H9 (cell line): ENCODE results near the gene MOBP. TPM values are rescaled to one million over a fixed set of nuclear protein-coding genes. Genes with fewer than 3 reads are reported as not detected.

Experiments
- DNase-seq: peaks from one replicate; pipeline ENCODE4 v3.0.0-alpha.2; 2017
- H2AFZ ChIP-seq: one replicate; pipeline ENCODE4 v1.6.1; 2013; ENCODE audit warnings: mild to moderate bottlenecking, low read length, control low read depth, moderate library complexity
- H2AK5ac ChIP-seq: 2 replicates; pipeline ENCODE4 v1.6.1; 2013; ENCODE audit warnings: low read length, control low read depth, mixed read lengths; ENCODE audit not compliant: insufficient read length
- H2BK120ac ChIP-seq: one replicate; pipeline ENCODE4 v1.6.1; 2013; ENCODE audit warnings: low read depth, mild to moderate bottlenecking, low read length, control low read depth, inconsistent platforms; ENCODE audit not compliant: poor library complexity, severe bottlenecking
- H2BK12ac ChIP-seq: 2 replicates; pipeline ENCODE4 v1.6.1; 2013; ENCODE audit warnings: low read length, control low read depth, mixed read lengths, low read depth; ENCODE audit not compliant: insufficient read length
- H2BK15ac ChIP-seq: 2 replicates; pipeline ENCODE4 v1.6.1; 2013; ENCODE audit warnings: low read depth, low read length, control low read depth
- H2BK20ac ChIP-seq: one replicate; pipeline ENCODE4 v1.6.1; 2013; ENCODE audit warnings: low read depth, mild to moderate bottlenecking, low read length, control low read depth, inconsistent platforms; ENCODE audit not compliant: poor library complexity, severe bottlenecking
- H2BK5ac ChIP-seq: 2 replicates; pipeline ENCODE4 v1.6.1; 2013; ENCODE audit warnings: low read length, control low read depth, mixed read lengths; ENCODE audit not compliant: insufficient read length
- H3K14ac ChIP-seq: 2 replicates; pipeline ENCODE4 v1.6.1; 2013; ENCODE audit warnings: low read length, control low read depth; ENCODE audit not compliant: insufficient read depth
- H3K18ac ChIP-seq: 2 replicates; pipeline ENCODE4 v1.6.1; 2013; ENCODE audit warnings: low read depth, mild to moderate bottlenecking, mixed read lengths, low read length, control low read depth; ENCODE audit not compliant: insufficient read length
- H3K23ac ChIP-seq: 2 replicates; pipeline ENCODE4 v1.6.1; 2013; ENCODE audit warnings: low read length, control low read depth, mixed read lengths, low read depth; ENCODE audit not compliant: insufficient read length
- H3K23me2 ChIP-seq: 2 replicates; pipeline ENCODE4 v1.6.1; 2013; ENCODE audit warnings: low read depth, mild to moderate bottlenecking, mixed read lengths, low read length, control low read depth; ENCODE audit not compliant: insufficient read length, poor library complexity, severe bottlenecking
- H3K27ac ChIP-seq: 2 replicates; pipeline ENCODE4 v1.5.1; 2013; ENCODE audit warnings: low read length, control low read depth, mixed read lengths, low read depth; ENCODE audit not compliant: insufficient read length
- H3K27me3 ChIP-seq: 2 replicates; pipeline ENCODE4 v1.6.1; 2013; ENCODE audit warnings: low read length, control low read depth, inconsistent platforms; ENCODE audit not compliant: insufficient read depth
- H3K4ac ChIP-seq: 2 replicates; pipeline ENCODE4 v1.6.1; 2013; ENCODE audit warnings: low read depth, mild to moderate bottlenecking, control low read depth, inconsistent platforms, low read length, moderate library complexity
- H3K4me1 ChIP-seq: 2 replicates; pipeline ENCODE4 v1.6.1; 2013; ENCODE audit warnings: low read length, control low read depth, inconsistent platforms; ENCODE audit not compliant: insufficient read depth
- H3K4me2 ChIP-seq: 2 replicates; pipeline ENCODE4 v1.6.1; 2013; ENCODE audit warnings: low read length, control low read depth, mixed read lengths; ENCODE audit not compliant: insufficient read length, insufficient read depth
- H3K56ac ChIP-seq: 2 replicates; pipeline ENCODE4 v1.6.1; 2013; ENCODE audit warnings: low read depth, mild to moderate bottlenecking, mixed read lengths, low read length, control low read depth; ENCODE audit not compliant: insufficient read length
- H3K79me1 ChIP-seq: 2 replicates; pipeline ENCODE4 v1.6.1; 2013; ENCODE audit warnings: low read depth, mild to moderate bottlenecking, moderate library complexity, low read length, control low read depth, inconsistent platforms; ENCODE audit not compliant: insufficient read depth, poor library complexity, severe bottlenecking
- H3K79me2 ChIP-seq: 2 replicates; pipeline ENCODE4 v1.6.1; 2013; ENCODE audit warnings: low read length, control low read depth, inconsistent platforms; ENCODE audit not compliant: insufficient read depth
- H3K9ac ChIP-seq: 2 replicates; pipeline ENCODE4 v1.6.1; 2013; ENCODE audit warnings: low read length, control low read depth, mixed read lengths; ENCODE audit not compliant: insufficient read length; ENCODE audit errors: extremely low read depth
- H3K9me3 ChIP-seq: one replicate; pipeline ENCODE4 v1.6.1; 2013; ENCODE audit warnings: low read depth, low read length, inconsistent platforms; ENCODE audit not compliant: control insufficient read depth
- H3T11ph ChIP-seq: one replicate; pipeline ENCODE4 v1.6.1; 2013; ENCODE audit warnings: mild to moderate bottlenecking, low read length, control low read depth, inconsistent platforms
- H4K20me1 ChIP-seq: one replicate; pipeline ENCODE4 v1.6.1; 2013; ENCODE audit not compliant: control insufficient read depth, insufficient read length, insufficient read depth
- H4K5ac ChIP-seq: 2 replicates; pipeline ENCODE4 v1.6.1; 2013; ENCODE audit warnings: low read depth, mild to moderate bottlenecking, mixed read lengths, low read length, control low read depth; ENCODE audit not compliant: insufficient read length
- H4K8ac ChIP-seq: replicated peaks from 2 replicates; pipeline ENCODE4 v1.6.1; 2013; ENCODE audit warnings: low read length, control low read depth, mixed read lengths, low read depth; ENCODE audit not compliant: insufficient read length
- H4K91ac ChIP-seq: 2 replicates; pipeline ENCODE4 v1.6.1; 2013; ENCODE audit warnings: low read depth, mild to moderate bottlenecking, moderate library complexity, mixed read lengths, low read length, control low read depth; ENCODE audit not compliant: insufficient read length
- H3K27ac Mint-ChIP-seq, 3 experiments: 2 replicates in 2 of 3; 3 replicates in 1 of 3; pipeline ENCODE4 v1.8.0; 2020 to 2021; ENCODE audit warnings: mixed read lengths in 3 of 3, mild to moderate bottlenecking in 1 of 3, moderate library complexity in 1 of 3
- H3K27me3 Mint-ChIP-seq: 2 replicates; pipeline ENCODE4 v1.8.0; 2021; ENCODE audit warnings: low read depth, mild to moderate bottlenecking, moderate library complexity, mixed read lengths
- H3K36me3 Mint-ChIP-seq, 3 experiments: 2 replicates in 2 of 3; 3 replicates in 1 of 3; pipeline ENCODE4 v1.8.0; 2020 to 2021; ENCODE audit warnings: low read depth in 3 of 3, mixed read lengths in 3 of 3; ENCODE audit not compliant: insufficient read depth in 1 of 3
- H3K4me1 Mint-ChIP-seq, 2 experiments: 2 replicates each; pipeline ENCODE4 v1.8.0; 2020; ENCODE audit warnings: mixed read lengths in 2 of 2
- H3K4me3 Mint-ChIP-seq, 2 experiments: 2 replicates in 1 of 2; 3 replicates in 1 of 2; pipeline ENCODE4 v1.8.0; 2020 to 2021; ENCODE audit warnings: mild to moderate bottlenecking in 2 of 2, mixed read lengths in 2 of 2, moderate library complexity in 1 of 2
- H3K9me3 Mint-ChIP-seq, 2 experiments: 2 replicates in 1 of 2; 3 replicates in 1 of 2; pipeline ENCODE4 v1.8.0; 2020; ENCODE audit warnings: mild to moderate bottlenecking in 2 of 2, mixed read lengths in 2 of 2, moderate library complexity in 1 of 2
- CTCF ChIP-seq: fragments of 200-600 bp; sonication (generic); conservative IDR thresholded peaks from 3 replicates; pipeline ENCODE4 v1.8.0; 2021; ENCODE audit warnings: antibody characterized with exemption, mild to moderate bottlenecking
- WGBS: extraction: QIAGEN DNeasy Blood & Tissue Kit; methylation state at CpG from one replicate; pipeline ENCODE4 v1.1.7; 2013; ENCODE audit warnings: missing lambda C conversion rate, low lambda C conversion rate, mixed read lengths; ENCODE audit not compliant: insufficient read length; ENCODE audit errors: extremely low coverage; 5-methylcytosine and 5-hydroxymethylcytosine counted together
- total RNA-seq: library from RNA; stranded (reverse); gene quantifications from 2 replicates; pipeline ENCODE4 v1.2.1, GENCODE V29; 2021

Gene MOBP
- total RNA-seq, 1 experiment from 2014 or later = not detected

DNA sequence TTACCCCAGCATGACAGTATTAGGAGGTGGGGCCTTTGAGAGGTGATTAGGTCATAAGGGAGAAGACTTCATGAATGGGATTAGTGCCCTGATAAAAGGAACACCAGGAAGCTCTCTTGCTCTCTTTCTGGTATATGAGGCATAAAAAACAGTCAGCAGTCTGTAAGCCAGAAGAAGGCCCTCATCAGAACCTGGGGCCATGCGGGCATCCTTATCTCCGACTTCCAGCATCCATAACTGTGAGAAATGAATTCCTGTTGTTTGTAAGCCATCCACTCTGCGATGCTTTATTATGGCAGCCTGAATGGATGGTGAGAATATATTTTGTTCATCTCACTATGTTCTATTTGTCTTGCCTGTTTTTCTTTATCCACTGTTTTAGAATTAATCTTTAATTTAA lies 17.7 kb upstream of the MOBP start:
- Histone ChIP-seq H3K14ac (no peak overlapping the region), H3K4me2 (no peak overlapping the region), H4K5ac (no peak overlapping the region), H4K91ac (no peak overlapping the region), H2BK12ac (no peak overlapping the region), H3K56ac (no peak overlapping the region), H3K27ac (no peak overlapping the region), H2BK15ac (no peak overlapping the region), H4K20me1 (no peaks in the 10 kb centered on the region), H3K79me1 (no peaks in the 10 kb centered on the region), H3K4me1 (no peaks in the 10 kb centered on the region), H2BK5ac (no peak overlapping the region), H2BK20ac (no peak overlapping the region), H2BK120ac (no peak overlapping the region), H3K9ac (no peak overlapping the region), H3K23ac (no peak overlapping the region), H3K18ac (no peak overlapping the region), H3K27me3 (no peaks in the 10 kb centered on the region), H3K9me3 (no peaks in the 10 kb centered on the region), H2AK5ac (no peak overlapping the region), H3T11ph (no peak overlapping the region), H2AFZ (no peak overlapping the region), H3K23me2 (no peaks in the 10 kb centered on the region), H3K4ac (no peak overlapping the region), H3K79me2 (no peaks in the 10 kb centered on the region), H4K8ac (no peak overlapping the region)
- Mint-ChIP-seq H3K36me3 (no peaks in the 10 kb centered on the region), H3K27me3 (no peaks in the 10 kb centered on the region; the same call in 1 of the 2 replicates), H3K4me1 (peaks cover 6 to 7% of the 10 kb centered on the region in 2 experiments), H3K27ac (no peak overlapping the region), H3K9me3 (no peaks in the 10 kb centered on the region), H3K4me3 (no peak overlapping the region)
- no peak for DNase-seq
- TF ChIP-seq CTCF = no peak
- WGBS = no CpG with 5 or more reads among the region's 3 CpGs
